Gastrocnemius medialis (tissue), 4 donors: ENCODE measurements around the gene TEX44.

Source experiments
- POLR2A ChIP-seq, 2 donors: fragments of 450-650 bp; IDR thresholded peaks; one replicate each; pipeline ENCODE4 v1.6.1; 2017; ENCODE audit warnings: antibody characterized with exemption in 2 of 2, mild to moderate bottlenecking in 2 of 2, moderate library complexity in 2 of 2
- TF ChIP-seq, protein P1 (sequence below), 5 experiments: fragments of 450-650 bp in 3 of 5; fragments of 200-600 bp in 2 of 5; sonication (generic) in 2 of 5; IDR thresholded peaks in 4 of 5; conservative IDR thresholded peaks in 1 of 5; 1 replicate in 4 of 5; 2 replicates in 1 of 5; pipeline ENCODE4 v1.5.1; 2016 to 2019; ENCODE audit warnings: antibody characterized with exemption in 5 of 5, mild to moderate bottlenecking in 3 of 5, moderate library complexity in 3 of 5

DNA sequence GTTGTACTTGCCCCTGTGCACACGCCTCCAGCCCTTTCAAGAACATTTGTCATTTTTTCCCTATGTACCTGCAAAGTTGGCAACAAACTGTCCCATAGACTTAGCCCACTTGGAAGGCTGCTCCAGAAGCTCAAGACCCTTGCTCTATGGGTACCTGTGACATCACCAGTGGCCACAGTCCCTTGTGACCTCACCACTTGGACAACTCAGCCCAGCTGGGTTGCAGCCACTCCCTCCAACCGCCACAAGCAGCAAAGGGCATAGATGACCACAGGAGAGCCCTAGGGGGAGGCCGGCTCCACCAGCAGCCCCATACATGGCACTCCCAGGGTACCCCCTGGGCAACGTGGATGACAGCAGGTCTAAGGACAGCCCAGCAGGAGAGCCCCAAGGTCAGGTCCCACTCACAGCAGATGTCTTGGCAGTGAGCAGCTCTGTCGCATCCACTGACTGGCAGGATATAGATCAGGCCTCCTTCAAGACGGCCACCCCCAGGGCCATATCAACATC is at the start of gene TEX44:
- TF ChIP-seq, protein P1, sequence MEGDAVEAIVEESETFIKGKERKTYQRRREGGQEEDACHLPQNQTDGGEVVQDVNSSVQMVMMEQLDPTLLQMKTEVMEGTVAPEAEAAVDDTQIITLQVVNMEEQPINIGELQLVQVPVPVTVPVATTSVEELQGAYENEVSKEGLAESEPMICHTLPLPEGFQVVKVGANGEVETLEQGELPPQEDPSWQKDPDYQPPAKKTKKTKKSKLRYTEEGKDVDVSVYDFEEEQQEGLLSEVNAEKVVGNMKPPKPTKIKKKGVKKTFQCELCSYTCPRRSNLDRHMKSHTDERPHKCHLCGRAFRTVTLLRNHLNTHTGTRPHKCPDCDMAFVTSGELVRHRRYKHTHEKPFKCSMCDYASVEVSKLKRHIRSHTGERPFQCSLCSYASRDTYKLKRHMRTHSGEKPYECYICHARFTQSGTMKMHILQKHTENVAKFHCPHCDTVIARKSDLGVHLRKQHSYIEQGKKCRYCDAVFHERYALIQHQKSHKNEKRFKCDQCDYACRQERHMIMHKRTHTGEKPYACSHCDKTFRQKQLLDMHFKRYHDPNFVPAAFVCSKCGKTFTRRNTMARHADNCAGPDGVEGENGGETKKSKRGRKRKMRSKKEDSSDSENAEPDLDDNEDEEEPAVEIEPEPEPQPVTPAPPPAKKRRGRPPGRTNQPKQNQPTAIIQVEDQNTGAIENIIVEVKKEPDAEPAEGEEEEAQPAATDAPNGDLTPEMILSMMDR (IDR thresholded peaks at IDR 0.05 in 4 of 5, conservative IDR thresholded peaks at IDR 0.05 in 1 of 5), result no peak
- no peak for TF ChIP-seq POLR2A (IDR thresholded peaks at IDR 0.05)
